Measurements from ENCODE around the gene COL4A5. TPM values are rescaled to one million over a fixed set of nuclear protein-coding genes. Genes with fewer than 3 reads are reported as not detected.

Gene COL4A5
- polyA plus RNA-seq, 12 donors, result 12.3 to 75.0 (median 20.7) TPM; not detected in 1

DNA sequence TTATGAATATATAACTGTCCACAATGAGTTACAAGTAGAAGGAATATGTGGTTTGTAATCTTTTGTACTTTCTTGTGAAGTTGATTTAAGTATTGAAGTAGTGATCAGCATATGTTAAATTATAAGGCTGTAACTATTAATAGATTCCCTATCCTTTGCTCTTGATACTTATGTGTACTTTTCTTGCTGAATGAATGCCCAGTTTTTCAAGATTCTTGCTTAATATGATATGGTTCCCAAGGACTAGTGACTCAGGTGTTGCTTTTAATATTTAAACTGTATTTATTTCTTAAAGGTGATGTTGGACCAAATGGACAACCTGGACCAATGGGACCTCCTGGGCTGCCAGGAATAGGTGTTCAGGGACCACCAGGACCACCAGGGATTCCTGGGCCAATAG is 175.0 kb downstream of the COL4A5 start:
- no peak for DNase-seq

DNA sequence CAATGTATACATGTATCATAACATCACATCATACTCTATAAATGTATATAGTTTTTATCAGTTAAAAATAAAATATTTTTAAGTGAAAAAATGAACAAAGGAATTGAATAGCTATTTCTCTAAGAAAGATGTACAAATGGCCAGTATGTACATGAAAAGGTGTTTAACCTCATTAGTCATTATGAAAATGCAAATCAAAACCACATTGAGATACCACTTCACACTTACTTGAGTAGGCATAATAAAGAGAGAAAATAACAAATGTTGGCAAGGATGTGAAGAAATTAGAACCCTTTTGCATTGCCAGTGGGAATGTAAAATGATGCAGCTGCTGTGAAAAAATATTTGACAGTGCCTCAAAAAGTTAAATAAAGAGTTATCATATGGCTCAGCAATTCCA is 201.2 kb downstream of the COL4A5 start:
- DNase-seq, result no peak

GRCh38 chrX:108641589-108642272 is 202.1 kb downstream of the COL4A5 start:
- DNase-seq, result no peak

GRCh38 chrX:108642273-108642628 is 202.6 kb downstream of the COL4A5 start:
- DNase-seq, result no peak

DNA sequence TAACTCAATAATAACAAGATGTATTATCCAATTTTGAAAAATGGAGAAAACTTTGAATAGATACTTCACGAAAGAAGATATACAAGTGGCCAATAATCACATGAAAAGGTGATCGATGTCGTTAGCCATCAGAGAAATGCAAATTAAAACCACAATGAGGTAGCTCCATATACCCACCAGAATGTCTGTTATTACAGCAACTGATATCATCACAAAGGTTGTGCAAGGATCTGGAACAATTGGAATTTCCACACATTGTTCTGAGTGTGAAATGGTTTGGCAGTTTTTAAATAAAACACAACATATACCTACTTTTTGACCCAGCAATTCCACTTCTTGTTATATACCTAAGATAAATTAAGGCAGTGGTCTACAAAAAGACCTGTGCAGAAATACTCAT is 225.1 kb downstream of the COL4A5 start:
- no peak for DNase-seq

- DNase-seq, result no peak
Observed at GRCh38 chrX:108666101-108666500, 226.5 kb downstream of the COL4A5 start.

- DNase-seq, result no peak
Observed at GRCh38 chrX:108671526-108671925, 231.9 kb downstream of the COL4A5 start.

DNA sequence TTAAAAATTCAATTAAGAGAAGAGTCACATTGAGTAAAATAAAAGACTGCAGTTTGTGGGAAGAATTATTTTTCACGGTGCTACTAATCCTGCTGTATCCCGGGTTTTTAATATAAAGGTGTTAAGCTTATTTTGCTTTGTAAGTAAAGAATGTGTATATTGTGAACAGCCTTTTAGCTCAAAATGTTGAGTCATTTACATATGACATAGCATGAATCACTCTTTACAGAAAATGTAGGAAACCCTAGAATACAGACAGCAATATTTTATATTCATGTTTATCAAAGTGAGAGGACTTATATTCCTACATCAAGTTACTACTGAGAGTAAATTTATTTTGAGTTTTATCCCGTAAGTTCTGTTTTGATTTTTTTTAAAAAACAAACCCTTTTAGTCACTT is 257.1 kb downstream of the COL4A5 start:
- no peak for DNase-seq

DNA sequence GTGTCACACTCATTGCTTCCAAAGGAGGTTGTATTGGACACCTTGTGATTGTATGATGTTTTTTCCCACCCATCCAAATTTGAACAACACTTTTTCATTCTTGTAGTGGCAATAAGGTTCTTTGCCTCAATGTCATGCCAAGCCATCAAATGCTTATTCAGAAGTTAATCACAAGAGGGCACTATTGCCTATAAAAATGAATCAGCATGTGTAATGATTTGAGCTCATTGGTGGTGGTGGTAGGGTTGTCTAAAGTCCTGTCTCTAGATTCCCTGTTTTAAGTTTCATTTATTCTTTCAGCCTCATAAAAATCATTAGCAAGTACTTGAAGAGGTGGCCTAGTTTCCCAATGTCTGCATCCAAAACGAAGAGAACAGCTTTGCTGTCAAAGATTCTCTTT is 259.7 kb downstream of the COL4A5 start:
- DNase-seq, result peak; percentile 1

- no peak for DNase-seq
Observed at GRCh38 chrX:108701633-108702032, 262.0 kb downstream of the COL4A5 start.

DNA sequence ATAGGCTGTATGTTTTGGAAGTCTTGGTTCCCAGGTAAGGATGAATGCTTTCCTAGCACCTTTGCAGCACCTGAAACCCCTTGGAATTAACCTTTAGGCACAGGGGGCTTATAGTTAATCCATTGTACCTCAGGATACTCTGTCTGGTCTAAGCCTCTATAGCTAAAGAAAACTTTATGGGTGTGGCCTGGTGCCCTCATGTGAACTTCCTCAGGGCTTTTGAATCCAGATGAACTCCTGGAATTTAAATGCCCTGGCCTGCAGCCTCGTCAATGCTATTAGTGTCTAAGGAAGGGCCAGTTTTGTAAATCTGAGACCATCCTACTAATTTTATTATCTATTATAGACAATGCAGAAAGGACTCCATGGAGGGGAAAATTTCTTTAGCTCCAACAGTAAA is 262.9 kb downstream of the COL4A5 start:
- DNase-seq, result no peak

GRCh38 chrX:108704839-108705238 is 265.2 kb downstream of the COL4A5 start:
- no peak for DNase-seq

- DNase-seq, result no peak
Observed at GRCh38 chrX:108712886-108713285, 273.2 kb downstream of the COL4A5 start.

DNA sequence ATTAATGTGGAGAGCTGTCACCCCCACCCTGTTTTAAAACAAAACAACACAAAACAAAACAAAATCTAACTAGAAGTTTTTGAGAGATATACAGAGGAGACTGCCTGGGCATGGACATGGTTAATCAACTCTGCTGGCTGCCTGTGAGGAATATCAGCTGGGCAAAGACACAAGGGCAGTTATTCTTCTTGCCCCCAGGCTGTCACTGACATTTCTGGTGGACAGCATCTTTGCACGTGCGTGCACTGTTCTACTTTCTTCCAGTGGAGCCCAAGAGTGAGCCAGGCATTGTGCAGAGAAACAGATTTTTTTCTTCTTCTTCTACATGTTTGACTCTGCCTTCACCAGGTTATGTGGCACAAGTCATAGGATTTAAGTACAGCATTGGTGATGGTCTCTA is 282.9 kb downstream of the COL4A5 start:
- no peak for DNase-seq

DNA sequence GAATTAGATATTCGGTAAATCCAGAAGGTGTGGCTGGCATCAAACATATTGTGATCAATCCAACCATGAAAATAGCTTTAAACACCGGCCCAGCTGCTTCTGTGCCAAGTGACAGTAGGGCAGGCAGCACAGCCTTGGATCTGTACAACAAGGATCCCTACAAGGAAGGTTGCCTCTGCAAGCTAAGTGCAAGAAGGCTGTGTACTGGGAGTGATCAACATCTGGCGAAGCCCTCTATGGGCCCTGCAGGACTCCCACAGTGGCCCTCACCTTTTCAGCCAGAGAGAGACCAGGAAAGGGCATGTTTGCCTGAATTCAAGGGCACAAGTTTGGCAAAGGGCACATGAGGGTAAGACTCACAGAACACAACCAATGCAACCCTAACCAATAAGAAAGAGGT is 287.1 kb downstream of the COL4A5 start:
- no peak for DNase-seq

DNA sequence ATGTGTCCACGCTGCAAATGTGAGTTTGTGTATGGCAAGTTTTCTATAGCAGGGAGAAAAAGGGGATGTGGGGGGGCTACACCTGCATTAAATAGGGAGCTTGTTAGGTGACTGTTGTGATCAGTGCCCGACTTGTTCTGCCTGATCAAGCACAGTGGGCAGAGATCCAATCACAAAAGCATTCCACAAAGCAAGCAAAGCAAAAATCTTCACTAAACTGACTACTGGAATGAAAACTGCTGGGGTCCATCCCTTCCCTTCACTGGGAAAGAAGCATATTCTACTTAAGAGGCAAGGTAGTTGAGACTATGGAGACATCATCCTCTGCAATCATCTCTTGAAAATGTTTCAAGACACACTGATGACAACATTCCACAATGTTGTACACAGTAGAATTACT is 291.5 kb downstream of the COL4A5 start:
- no peak for DNase-seq

- DNase-seq, result no peak
Observed at GRCh38 chrX:108732630-108733321, 293.1 kb downstream of the COL4A5 start.

DNA sequence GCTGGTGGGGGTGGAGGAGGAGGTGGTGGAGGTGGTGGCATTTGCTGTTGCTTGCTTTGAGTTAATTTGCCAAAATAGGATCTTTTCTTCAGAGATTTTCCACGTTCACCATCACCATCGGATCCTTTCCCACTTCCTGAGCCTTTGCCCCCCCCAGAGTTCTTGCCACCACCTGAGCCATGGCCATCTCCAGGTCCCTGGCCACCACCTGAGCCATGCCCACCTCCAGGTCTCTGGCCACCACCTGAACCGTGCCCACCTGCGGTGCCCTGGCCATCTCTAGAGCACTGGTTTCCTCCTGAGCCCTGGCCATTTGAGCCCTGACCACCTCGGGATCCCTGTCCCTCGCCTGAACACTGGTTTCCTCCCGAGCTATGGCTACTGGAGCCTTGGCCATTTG is 294.8 kb downstream of the COL4A5 start:
- no peak for DNase-seq

GRCh38 chrX:108735091-108735678 is 295.5 kb downstream of the COL4A5 start:
- DNase-seq, result no peak

DNA sequence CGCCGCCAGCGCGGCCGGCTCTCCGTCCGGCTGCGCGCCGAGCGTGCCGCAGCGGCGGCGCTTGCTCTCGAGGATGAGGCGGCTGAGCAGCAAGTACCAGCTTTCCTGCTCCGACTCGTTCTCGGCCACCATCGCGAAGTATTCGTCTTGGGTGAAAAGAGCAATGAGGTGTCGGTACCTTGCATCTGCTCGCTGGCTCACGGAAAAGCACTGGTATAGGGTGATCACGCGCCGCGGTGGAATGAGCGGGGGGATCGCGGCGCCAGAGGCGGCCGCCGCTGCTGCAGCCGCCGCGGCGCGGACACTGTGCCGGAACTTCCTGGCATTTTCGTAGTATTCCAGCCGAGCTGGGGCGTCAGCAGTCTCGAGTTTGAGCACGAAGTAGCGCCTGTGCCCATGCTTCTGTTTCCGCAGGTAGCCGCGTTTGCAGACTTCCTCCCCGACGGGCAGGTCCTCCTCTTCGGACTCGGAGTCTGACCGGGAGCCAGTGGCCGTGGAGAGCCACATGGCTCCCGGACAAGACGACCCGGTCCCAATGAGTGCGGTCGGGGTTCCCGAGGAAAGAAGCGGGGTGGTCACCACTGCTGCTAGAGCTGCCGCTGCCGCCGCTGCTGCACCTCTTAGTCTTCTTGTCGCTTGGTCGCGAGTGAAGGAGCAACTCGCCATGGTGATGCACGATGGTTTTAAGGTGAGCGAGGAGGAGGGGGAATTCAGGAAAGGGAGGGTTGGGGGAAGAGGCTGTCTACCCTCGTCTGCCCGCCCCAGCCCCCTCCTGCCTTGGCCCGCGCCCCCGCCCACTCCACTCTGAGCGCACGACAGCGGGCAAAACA is 296.3 kb downstream of the COL4A5 start:
- DNase-seq, result no peak

DNA sequence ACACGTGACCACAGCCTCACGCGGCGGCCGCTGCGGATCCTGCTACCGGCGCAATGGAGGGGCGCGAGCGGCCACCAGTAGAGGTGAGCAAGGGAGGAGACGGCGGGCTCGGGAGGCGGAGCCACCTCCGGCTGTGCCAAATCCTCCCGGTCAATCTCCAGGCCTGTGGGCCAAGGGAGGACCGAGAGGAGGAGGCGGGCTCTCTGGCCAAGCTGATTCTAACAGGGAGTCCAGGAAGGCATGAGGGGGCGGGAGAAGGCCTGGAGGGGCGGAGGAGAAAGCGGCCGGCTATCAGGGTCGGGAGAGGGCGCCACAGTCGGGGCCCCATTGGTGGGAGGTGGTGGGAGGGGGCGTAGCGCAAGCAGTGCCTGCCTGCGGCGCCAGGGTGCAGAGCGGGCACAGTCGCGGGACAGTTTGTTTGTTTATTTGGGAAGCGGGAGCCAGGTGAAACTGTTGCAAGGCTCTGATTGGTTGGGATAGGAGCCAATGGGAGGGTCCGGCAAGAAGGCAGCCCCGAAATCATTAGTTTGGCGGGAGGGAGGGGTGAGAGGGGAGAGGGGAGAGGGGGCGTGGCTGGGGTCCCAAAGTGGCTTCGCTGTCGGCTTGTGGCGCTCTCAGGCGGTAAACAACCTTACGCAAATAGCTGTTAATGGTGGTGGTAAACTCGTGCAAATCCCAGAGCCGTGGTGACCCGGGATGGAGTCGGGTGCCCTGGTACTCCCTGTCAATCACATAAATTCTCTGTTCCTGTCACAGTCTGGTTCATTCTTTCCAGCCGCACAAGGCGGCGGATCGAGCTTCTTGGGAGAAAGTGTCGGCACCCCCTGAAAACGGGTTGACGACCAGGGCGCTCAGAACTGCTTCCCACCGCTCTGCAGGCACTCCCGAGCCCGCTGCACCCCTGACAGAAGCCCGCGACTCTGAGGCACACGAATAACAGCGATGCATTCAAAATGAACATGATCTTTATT is 297.2 kb downstream of the COL4A5 start, which contains the start of gene IRS4:
TSS of gene IRS4 (minus strand) at position 55 of the 971 bp plus-strand sequence.
- no peak for DNase-seq

All from muscle of arm (tissue), 12 donors.